CD4-positive, alpha-beta T cell (primary cell): ENCODE data around the gene TPSAB1. TPM values are rescaled to one million over a fixed set of nuclear protein-coding genes. Genes with fewer than 3 reads are reported as not detected.

Experiments
- ATAC-seq: fragments of 200-7000 bp; cut with Tn5 transposase; one replicate; pipeline ENCODE4 v1.10.0; 2022; ENCODE audit warnings: mild to moderate bottlenecking; ENCODE audit not compliant: poor library complexity
- CTCF ChIA-PET: fragments of 350-600 bp; sonication (Branson Sonifier 250); formaldehyde crosslinking; loops from one replicate; lab custom pipeline; 2021; ENCODE audit warnings: antibody characterized with exemption, inconsistent platforms; lab: Charles Lee
- POLR2A ChIA-PET: fragments of 350-600 bp; sonication (Branson Sonifier 250); formaldehyde crosslinking; loops from one replicate; lab custom pipeline; 2021; ENCODE audit warnings: antibody characterized with exemption, inconsistent platforms; lab: Charles Lee
- DNase-seq, 14 experiments: peaks; one replicate each; pipeline ENCODE4 v3.0.0-alpha.2; 2013 to 2020; ENCODE audit warnings: mixed read lengths in 2 of 14
- H3K27ac ChIP-seq, 2 donors: one replicate each; pipeline versions ENCODE4 v1.5.1 to v1.7.0; 2013; ENCODE audit warnings: low read length in 2 of 2, low read depth in 1 of 2, mild to moderate bottlenecking in 1 of 2
- H3K27me3 ChIP-seq, 2 experiments: 1 replicate in 1 of 2; 2 replicates in 1 of 2; pipeline versions ENCODE4 v1.6.1 to v1.7.0; 2013; ENCODE audit warnings: low read length in 2 of 2, control low read depth in 1 of 2, mild to moderate bottlenecking in 1 of 2, moderate library complexity in 1 of 2; ENCODE audit not compliant: insufficient read depth in 2 of 2, control insufficient read depth in 1 of 2
- H3K36me3 ChIP-seq: one replicate; pipeline ENCODE4 v1.6.1; 2013; ENCODE audit warnings: low read length, control low read depth; ENCODE audit not compliant: insufficient read depth
- H3K4me1 ChIP-seq: one replicate; pipeline ENCODE4 v1.6.1; 2013; ENCODE audit warnings: low read length, control low read depth; ENCODE audit not compliant: insufficient read depth
- H3K4me3 ChIP-seq: one replicate; pipeline ENCODE4 v1.5.1; 2013; ENCODE audit warnings: mild to moderate bottlenecking, low read length, moderate library complexity
- H3K9me3 ChIP-seq, 2 experiments: 1 replicate in 1 of 2; 2 replicates in 1 of 2; pipeline versions ENCODE4 v1.6.1 to v1.7.0; 2013; ENCODE audit warnings: low read length in 2 of 2, mild to moderate bottlenecking in 2 of 2, control low read depth in 1 of 2, moderate library complexity in 1 of 2; ENCODE audit not compliant: control insufficient read depth in 1 of 2, insufficient read depth in 1 of 2
- H3K27ac Mint-ChIP-seq: one replicate; pipeline ENCODE4 v1.8.0; 2020; ENCODE audit warnings: mixed read lengths
- H3K27me3 Mint-ChIP-seq: one replicate; pipeline ENCODE4 v1.8.0; 2021; ENCODE audit warnings: mixed read lengths
- H3K36me3 Mint-ChIP-seq: one replicate; pipeline ENCODE4 v1.8.0; 2021; ENCODE audit warnings: low read depth, mixed read lengths
- H3K4me1 Mint-ChIP-seq: one replicate; pipeline ENCODE4 v1.8.0; 2021; ENCODE audit warnings: low read depth, mixed read lengths
- H3K4me3 Mint-ChIP-seq: one replicate; pipeline ENCODE4 v1.8.0; 2020; ENCODE audit warnings: mild to moderate bottlenecking, mixed read lengths
- H3K9me3 Mint-ChIP-seq: one replicate; pipeline ENCODE4 v1.8.0; 2020; ENCODE audit warnings: mixed read lengths
- CTCF ChIP-seq: fragments of 200-600 bp; IDR thresholded peaks from one replicate; pipeline ENCODE4 v1.8.0; 2022; ENCODE audit warnings: antibody characterized with exemption, mild to moderate bottlenecking
- intact Hi-C, 2 experiments: fragments of 100-400 bp; cut with DNase I in 1 of 2; cut with micrococcal nuclease in 1 of 2; formaldehyde crosslinking; loops; one replicate each; pipeline versions ENCODE4 v1.15.1 to v1.9.0; 2023 to 2025; cut with DNase I, micrococcal nuclease
- total RNA-seq, 174 experiments: library from RNA in 2 of 174; stranded (reverse) in 2 of 174; gene quantifications; one replicate each; pipeline ENCODE4 v1.2.3 and lab custom pipeline; 2021 to 2026

Gene TPSAB1
- total RNA-seq, 2 experiments from 2014 or later, result 0.22 TPM; not detected in 1

DNA sequence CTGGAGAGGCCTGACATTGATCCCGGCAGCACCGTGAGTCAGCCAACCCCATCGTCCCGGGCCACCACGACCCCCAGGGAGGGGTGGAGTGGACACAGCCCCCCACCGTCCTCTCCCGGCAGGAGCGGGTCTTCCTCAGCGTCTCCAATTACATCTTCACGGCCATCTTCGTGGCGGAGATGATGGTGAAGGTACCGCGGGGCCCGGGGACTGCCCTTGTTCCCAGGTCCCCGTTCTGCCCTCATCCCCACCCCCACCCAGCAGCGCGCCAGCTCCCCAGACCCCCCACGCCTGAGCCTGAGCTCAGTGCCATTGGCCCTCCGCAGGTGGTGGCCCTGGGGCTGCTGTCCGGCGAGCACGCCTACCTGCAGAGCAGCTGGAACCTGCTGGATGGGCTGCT lies 30.0 kb upstream of the TPSAB1 start:
- ChIA-PET CTCF (no interaction called here), POLR2A (no interaction called here)
- Histone ChIP-seq H3K4me3 (no peak overlapping the region), H3K36me3 (no peaks in the 10 kb centered on the region), H3K27me3 (no peaks in the 10 kb centered on the region), H3K27ac (no peak overlapping the region), H3K9me3 (peaks cover 0 to 8% of the 10 kb centered on the region in 2 experiments), H3K4me1 (peaks cover 16% of the 10 kb centered on the region)
- no peaks in the 10 kb centered on the region for H3K27me3 Mint-ChIP-seq
- peaks cover 5% of the 10 kb centered on the region for H3K4me1 Mint-ChIP-seq
- ATAC-seq (no peak), DNase-seq (no peak)
- no peak overlapping the region for H3K27ac Mint-ChIP-seq
- H3K36me3 Mint-ChIP-seq, result no peaks in the 10 kb centered on the region
- intact Hi-C loops, result no loop called here
- H3K4me3 Mint-ChIP-seq, result no peak overlapping the region
- no peak for TF ChIP-seq CTCF
- H3K9me3 Mint-ChIP-seq, result no peaks in the 10 kb centered on the region

DNA sequence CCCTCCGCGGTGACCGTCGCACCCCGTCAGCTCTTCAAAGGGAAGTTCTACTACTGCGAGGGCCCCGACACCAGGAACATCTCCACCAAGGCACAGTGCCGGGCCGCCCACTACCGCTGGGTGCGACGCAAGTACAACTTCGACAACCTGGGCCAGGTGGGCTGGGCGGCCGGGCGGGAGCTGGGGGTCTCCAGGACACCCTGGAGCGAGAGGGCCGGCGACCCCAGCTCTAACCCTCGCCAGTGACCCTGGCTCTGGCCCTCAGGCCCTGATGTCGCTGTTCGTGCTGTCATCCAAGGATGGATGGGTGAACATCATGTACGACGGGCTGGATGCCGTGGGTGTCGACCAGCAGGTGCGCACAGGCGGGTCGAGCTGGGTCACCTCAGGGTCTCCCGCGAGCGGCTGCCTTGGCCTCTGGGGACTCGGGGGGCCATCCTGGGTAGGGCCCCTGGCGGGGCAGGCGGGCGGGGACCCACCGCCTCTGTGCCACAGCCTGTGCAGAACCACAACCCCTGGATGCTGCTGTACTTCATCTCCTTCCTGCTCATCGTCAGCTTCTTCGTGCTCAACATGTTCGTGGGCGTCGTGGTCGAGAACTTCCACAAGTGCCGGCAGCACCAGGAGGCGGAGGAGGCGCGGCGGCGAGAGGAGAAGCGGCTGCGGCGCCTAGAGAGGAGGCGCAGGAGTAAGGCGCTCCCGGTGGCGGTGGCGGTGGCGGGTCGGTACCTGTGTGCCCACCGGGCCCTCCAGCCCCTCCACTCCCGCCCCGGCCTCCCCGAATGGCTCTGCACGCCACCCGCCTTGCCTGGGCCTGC lies 28.8 kb upstream of the TPSAB1 start:
- intact Hi-C loops, result no loop called here
- Histone ChIP-seq H3K9me3 (peaks cover 0 to 8% of the 10 kb centered on the region in 2 experiments), H3K36me3 (no peaks in the 10 kb centered on the region), H3K27ac (no peak overlapping the region), H3K4me1 (peaks cover 16% of the 10 kb centered on the region), H3K27me3 (no peaks in the 10 kb centered on the region), H3K4me3 (no peak overlapping the region)
- Mint-ChIP-seq H3K27ac (no peak overlapping the region), H3K36me3 (no peaks in the 10 kb centered on the region), H3K4me3 (no peak overlapping the region), H3K4me1 (peaks cover 5% of the 10 kb centered on the region), H3K9me3 (no peaks in the 10 kb centered on the region), H3K27me3 (no peaks in the 10 kb centered on the region)
- DNase-seq, result no peak
- CTCF ChIA-PET, result no interaction called here
- no peak for TF ChIP-seq CTCF
- no peak for ATAC-seq
- POLR2A ChIA-PET, result no interaction called here

- peaks cover 0 to 8% of the 10 kb centered on the region in 2 experiments for H3K9me3 ChIP-seq
- CTCF ChIA-PET, result no interaction called here
- H3K27me3 ChIP-seq, result no peaks in the 10 kb centered on the region
- TF ChIP-seq CTCF, result no peak
- ATAC-seq (no peak), DNase-seq (no peak)
- Mint-ChIP-seq H3K4me1 (peaks cover 5% of the 10 kb centered on the region), H3K36me3 (no peaks in the 10 kb centered on the region), H3K4me3 (no peak overlapping the region), H3K27ac (no peak overlapping the region), H3K9me3 (no peaks in the 10 kb centered on the region), H3K27me3 (no peaks in the 10 kb centered on the region)
- peaks cover 15% of the 10 kb centered on the region for H3K4me1 ChIP-seq
- POLR2A ChIA-PET, result no interaction called here
- H3K36me3 ChIP-seq, result no peaks in the 10 kb centered on the region
- H3K27ac ChIP-seq, result no peak overlapping the region
- no peak overlapping the region for H3K4me3 ChIP-seq
- intact Hi-C loops, result no loop called here
Measured at GRCh38 chr16:1212616-1213194, 27.8 kb upstream of the TPSAB1 start.
